GM03348 (cell line): ENCODE results near the gene CCL22.
"Not testable (repeated sequence)": the region's sequence is repeated elsewhere in the genome, so short reads cannot be mapped to it uniquely, and the experiment has no call there.

ENCODE experiments used
- DNase-seq: peaks from one replicate; pipeline ENCODE4 v3.0.0; 2012; ENCODE audit warnings: low spot score

The CCL22 gene

DNA sequence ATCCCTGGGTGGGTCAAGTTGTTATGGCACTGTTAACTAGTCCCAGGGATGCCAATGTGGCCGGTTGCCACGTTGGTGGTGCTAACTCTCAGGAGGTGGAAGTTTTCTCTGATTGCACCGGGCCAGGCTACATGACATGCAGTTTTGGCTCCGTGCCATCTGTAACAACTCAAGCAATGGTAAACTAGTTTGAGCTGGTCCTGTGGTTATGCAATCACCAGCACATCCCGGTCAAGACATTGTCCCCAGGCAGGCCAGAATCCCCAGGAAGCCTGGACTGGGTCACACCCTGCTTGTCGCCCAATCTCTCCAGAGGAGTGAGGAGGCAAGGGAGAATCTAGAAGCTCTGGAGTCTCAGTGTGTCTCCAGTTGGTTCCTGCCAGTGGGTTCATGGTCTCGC, 35.9 kb downstream of the CCL22 start:
- DNase-seq: no peak

DNA sequence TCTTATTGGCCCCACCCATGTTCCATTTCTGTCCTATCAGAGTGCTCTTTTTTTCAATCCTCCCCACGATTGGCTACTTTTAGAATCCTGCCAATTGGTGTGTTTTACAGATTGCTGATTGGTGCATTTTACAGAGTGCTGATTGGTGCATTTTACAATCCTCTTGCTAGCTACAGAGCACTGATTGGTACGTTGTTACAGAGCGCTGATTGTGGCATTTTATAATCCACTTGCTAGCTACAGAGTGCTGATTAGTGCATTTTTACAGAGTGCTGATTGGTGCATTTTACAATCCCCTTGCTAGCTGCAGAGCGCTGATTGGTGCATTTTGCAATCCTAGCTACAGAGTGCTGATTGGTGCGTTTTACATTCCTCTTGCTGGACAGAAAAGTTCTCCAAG, 36.4 kb downstream of the CCL22 start:
- no peak for DNase-seq

DNA sequence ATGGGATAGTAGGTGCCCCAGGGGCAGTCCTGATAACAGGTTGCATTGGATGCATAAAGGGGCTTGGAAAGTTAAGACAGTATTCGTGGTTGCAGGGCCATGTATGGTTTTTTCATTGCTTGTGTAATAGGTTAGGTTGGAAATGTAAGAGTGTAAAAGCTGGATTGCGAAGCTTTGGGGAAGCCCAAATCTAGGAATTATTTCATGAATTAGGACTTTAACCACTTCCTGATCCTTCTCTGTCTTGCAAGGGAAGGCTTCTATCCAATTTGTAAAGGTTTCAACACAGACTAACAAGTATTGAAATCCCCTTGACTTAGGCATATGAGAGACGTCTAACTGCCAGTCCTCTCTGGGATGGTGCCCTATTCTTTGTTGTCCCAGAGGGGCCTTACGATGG, 38.2 kb downstream of the CCL22 start:
- no peak for DNase-seq

DNA sequence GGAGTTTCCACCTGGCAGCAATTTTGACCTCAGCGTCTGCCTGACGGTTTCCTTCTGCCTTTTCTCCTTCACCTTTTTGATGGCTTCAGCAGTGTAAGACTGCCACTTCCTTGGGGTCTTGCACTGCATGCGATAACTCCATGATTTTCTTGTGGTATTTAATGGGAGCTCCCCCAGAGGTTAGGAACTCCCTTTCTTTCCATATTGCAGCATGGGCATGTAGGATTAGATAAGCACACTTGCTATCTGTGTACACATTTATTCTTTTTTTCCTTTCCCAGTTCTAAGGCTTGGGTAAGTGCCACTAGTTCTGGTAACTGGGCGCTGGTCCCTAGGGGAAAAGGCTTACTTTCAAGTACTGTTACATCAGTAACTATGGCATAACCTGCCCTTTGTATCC, 38.9 kb downstream of the CCL22 start:
- not testable (repeated sequence) for DNase-seq

DNA sequence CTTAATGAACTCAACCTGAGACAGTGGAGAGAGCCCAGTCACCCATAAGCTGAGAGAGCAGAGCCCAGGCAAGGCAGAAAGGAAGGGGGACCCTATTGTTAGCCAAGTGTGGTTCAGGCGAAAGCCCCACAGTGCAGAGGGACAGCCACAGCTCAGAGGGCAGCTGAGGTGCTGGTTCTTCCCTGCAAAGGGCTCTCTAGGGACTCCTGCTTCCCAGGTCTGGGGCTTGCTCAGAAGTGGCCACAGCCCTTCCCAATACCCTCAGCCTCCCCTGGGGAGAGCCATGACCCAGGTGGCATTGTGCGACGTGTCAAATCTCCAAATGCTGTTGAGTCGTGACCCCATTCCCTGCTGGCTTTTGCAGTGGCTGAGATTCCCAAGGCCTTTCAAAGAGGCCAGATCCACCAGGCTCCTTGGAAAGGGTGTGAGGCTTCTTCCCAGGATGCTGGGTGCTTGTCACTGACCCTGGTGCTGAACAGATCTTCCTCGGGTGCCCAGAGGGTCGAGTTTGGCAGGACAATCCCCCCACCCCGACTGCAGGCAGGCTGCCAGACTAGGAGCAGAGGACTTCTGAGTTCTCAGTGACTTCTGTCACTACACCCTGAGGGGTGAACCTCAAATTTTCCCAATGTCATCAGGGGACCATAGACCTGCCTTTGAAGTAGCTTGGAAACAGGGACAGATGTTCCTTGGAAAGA, 43.5 kb downstream of the CCL22 start:
- no peak for DNase-seq

DNA sequence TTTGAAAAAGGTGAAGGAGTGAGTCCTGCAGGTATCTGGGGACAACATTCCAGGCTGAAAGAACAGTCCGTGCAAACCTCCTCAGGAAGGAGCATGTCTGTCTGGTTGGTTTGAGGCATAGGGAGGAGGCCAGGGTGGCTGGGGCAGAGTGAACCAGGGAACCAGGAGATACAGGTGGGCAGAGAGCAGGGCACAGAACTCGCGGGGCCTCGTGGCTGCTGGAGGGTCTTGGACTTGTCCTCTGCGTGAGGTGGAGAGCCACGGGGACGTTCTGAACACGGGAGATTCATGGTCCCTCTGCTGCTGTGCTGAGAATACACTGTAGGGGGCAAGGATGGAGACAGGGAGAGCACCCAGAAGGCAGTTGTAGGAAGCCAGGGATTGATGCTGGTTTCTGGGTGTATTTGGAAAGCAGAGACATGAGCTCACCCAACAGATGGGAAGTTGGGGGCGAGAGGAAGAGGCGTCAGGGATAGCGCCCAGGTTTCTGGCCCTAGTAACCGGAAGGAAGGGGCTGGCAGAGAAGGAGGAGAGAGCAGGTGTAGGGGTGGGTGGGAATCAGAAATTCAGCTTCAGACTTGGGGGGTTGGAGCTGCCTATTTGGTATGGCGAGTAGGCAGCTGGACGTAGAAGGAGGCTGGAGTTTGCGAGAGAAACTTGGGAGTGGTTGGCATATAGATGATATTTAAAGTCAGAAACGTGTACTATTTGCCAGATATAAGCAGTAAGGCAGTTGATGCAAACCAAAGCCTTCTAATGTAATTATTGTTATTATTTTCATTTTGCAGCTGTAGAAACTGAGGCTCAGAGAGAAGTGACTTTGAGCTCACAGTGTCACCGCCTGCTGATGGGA, 45.6 kb downstream of the CCL22 start, which contains the start of gene CCL17:
Gene CCL17 (plus strand): TSS at position 803 of the 853 bp plus-strand sequence. CDS start 9,166 bp downstream, outside the sequence.
- DNase-seq: no peak

DNA sequence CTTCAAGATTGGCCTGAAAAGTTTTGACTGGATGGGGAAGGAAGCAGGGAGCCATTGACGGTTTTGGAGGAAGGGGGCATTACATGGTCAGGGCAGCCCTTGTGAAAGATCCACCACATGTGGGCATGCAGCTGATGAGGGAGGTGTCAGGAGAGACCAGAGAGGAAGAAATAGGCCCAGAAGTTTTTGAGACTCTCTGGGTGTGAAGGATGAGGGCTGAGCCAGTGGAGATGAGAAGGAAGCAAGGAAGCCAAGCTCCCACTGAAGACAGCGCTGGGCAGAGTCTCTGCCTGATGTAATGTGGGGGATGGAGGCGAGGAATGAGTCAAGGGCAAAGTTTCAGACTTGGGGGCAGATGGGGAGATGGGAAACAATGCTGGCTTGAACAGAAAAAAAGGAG, 46.5 kb downstream of the CCL22 start:
- no peak for DNase-seq

DNA sequence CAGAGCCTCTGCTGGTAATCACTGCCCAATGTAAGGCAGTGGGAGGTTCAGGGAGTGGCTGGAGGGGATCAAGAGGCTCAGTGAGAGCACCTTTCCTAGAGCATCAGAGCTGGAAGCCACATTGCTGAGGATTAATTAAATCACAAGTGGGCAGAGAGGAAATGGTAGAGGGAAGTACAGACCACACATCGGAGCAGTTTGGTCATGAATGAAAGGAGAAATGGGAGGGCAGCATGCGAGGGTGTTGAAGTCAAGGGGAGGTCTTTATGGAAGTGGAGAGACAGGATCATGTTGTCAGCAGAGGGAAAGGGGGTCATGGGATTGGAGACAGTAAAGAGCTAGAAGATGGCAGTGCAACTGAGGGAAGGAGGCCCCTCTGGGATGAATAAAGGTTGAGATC, 48.3 kb downstream of the CCL22 start:
- DNase-seq: no peak

DNA sequence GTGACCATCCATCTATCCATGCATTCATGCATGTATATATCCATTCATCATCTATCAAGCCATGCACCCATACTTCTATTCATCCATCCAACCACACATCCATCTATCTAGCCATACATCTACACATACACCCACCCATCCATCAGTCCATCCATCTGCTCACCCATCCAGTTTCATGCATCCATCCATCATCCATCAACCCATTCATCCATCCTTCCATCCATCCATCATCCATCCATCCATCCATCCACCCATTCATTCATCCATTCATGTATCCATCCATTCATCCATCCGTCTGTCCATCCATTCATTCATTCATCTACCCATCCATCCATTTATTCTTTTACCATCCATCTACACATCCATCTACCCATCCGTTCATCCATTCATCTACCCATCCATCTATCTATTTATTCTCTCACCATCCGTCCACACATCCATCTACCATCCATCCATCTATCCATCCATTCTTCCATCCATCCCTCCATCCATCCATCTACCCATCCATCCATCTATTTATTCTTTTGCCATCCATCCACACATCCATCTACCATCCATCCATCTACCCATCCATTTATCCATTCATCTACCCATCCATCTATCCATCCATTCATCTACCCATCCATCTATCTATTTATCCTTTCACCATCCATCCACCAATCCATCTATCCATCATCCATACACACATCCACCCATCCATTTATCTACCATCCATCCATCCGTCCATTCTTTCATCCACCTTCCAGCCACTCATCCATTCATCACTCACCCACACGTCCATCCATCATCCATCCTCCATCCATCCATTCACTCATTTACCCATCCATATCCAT, 49.2 kb downstream of the CCL22 start:
- DNase-seq: no peak

DNA sequence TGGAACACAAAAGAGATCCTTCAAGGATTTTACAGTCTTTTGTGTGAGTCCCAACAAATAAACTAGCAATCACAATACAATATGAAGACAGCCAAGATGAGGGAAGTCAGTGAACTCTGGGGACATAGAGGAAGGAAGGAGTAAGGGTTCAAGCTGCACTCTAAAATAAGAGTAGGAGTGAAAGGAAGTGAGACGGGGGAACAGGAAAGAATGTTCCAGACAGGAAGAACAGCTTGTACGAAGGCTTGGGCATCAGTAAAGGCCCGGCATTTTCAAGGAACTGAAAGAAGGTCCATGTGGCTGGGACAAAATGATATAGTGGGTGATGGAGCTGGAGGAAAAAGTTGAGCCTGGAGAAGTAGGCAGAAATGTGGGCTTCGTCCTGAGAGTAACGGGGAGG, 50.5 kb downstream of the CCL22 start:
- no peak for DNase-seq

DNA sequence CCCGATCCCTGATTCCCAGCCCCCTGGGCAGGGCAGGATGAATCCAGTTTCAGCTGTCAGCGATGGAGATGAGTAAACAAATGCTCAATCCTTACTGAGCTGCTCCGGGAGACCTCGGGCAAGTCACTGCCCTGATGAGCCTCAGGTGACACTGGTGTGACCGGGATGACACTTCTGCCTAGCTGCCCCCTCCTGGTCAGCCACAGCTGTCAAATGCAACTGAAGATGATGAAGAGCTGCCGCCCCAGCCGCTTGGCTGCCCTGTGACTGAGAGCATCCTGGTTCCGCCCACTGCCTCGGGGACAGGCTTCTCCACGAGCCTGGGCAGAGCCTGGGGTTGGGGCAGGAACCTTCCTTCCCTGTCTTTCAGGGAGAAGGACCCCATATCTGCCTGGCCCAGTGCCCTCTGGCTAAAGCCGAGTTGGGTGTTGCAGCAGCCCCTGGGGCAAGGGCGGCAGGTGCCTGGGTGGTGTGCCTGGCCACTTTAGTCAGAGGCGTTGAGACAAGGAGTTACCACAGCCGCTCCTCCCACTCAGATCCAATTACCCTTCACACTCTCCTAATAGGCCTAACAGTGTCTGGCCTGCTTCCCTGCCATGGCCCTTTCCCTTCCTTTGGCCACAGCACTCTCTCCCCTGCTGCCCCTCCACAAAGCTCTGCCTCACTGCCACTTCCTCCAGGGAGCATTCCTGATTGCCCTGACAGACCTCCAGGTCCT, 51.4 kb downstream of the CCL22 start:
- DNase-seq: no peak

DNA sequence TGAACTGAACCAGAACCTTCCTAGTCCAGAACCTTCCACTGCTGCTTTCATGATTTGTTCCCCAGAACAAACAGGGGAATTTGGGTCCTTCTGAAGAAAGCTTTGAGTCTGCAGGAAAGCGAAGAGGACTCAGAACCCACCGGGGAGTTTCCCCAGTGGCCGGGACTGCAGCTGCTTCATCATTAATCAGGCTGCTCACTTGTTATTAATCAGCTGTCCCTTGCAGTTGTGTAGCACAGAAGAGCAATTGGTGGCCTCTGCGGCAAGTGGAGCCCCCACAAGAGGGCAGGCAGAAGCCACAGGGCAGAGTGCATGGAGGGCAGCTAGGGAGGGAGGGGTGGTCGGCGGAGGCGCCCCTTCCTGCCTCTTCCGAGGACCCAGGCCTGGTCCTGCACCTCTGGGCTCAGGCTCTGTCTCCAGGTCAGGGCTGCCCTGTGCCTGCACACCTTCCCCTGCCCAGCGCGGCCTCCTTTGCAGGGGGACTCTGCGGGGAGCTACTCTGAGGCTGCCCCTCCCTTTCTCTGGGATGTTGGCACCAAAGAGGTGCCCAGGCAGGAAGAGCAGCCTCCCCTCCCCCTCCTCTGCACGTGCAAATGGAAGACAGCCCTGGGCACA, 52.9 kb downstream of the CCL22 start:
- no peak for DNase-seq

DNA sequence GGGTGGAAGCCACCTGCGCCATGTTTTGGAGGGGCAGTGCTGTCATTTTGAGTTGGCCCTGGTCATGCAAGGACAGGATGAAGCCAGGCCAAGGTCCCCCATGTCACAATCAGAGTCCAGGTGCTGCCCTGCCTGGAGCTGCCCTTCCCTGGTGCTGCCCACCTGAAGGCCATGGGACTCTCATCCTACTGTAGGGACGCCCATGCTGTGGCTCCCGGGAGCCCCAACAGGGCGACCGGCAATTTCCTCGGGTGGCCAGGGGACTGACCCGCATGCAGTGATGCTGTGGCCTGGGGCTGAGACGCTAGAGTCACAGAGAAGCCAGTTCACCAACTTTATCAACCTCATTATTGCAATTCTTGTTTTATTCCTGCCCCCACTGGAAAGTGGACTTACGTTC, 54.0 kb downstream of the CCL22 start:
- no peak for DNase-seq

DNA sequence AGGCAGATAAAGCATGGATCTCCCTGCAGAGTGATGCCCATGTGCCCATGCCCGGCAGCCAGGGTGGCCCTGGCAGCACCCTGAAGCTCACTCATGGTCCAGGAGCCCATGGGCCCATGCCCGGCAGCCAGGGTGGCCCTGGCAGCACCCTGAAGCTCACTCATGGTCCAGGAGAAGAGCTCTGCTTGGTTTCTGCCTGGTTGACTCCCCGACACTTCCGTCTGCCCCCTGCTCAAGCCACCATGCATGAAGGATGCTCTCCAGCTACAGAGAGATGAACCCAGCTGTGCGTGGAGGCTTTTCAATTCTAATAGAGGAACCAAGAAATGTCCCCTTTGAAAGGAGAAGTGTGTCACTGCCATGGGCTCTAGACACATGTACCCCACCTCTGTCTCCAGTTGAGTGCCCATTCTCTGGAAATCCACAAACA, 54.7 kb downstream of the CCL22 start:
- no peak for DNase-seq

DNA sequence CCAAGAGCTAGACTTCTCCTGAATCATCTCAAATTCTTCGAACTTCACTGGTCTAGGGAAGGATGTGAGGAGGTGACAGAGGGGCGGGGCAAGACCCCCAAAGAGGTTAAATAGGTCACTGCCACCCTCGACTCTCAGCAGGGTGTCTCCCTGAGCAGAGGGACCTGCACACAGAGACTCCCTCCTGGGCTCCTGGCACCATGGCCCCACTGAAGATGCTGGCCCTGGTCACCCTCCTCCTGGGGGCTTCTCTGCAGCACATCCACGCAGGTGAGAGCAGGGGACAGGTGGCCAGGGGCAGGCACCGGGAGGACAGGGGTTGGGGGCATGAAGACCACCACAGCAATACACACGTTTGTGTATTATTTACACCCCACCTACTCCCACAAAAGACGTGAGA, 55.1 kb downstream of the CCL22 start:
- DNase-seq: no peak
